ENCODE data around the gene TRIM44.

- no peak for TF ChIP-seq CTCF (conservative IDR thresholded peaks at IDR 0.05; ENCODE audit: low read length)
- no peak for TF ChIP-seq EZH2phosphoT487 (IDR thresholded peaks at IDR 0.05; ENCODE audit: borderline replicate concordance)
Measured at GRCh38 chr11:35792148-35792845, 129.7 kb downstream of the TRIM44 start.

Data from Loucy (cell line).